Right lobe of liver (tissue), 6 donors: ENCODE data around the gene STAT3. TPM values are rescaled to one million over a fixed set of nuclear protein-coding genes. Genes with fewer than 3 reads are reported as not detected.
"Not testable (repeated sequence)": the region's sequence is repeated elsewhere in the genome, so short reads cannot be mapped to it uniquely, and the experiment has no call there.

Experiments used
- ATAC-seq, 4 donors: fragments of 200-7000 bp; cut with Tn5 transposase; one replicate each; pipeline ENCODE4 v1.9.1; 2020; ENCODE audit warnings: mild to moderate bottlenecking in 4 of 4, moderate library complexity in 4 of 4
- DNase-seq, 3 donors: peaks; one replicate each; pipeline ENCODE4 v3.0.0-alpha.2; 2020
- H3K27ac ChIP-seq, 3 donors: fragments of 200-600 bp; one replicate each; pipeline ENCODE4 v1.8.0; 2022
- H3K27me3 ChIP-seq, 2 donors: fragments of 200-600 bp; one replicate each; pipeline ENCODE4 v1.8.0; 2022
- H3K36me3 ChIP-seq, 4 donors: fragments of 200-600 bp; sonication (generic) in 1 of 4; one replicate each; pipeline versions ENCODE4 v1.5.1 to v1.8.0; 2017 to 2022; ENCODE audit warnings: control low read depth in 1 of 4
- H3K4me1 ChIP-seq, 4 donors: fragments of 200-600 bp; sonication (generic) in 1 of 4; one replicate each; pipeline versions ENCODE4 v1.5.1 to v1.8.0; 2017 to 2022; ENCODE audit warnings: control low read depth in 1 of 4
- H3K4me3 ChIP-seq, 3 donors: fragments of 200-600 bp; one replicate each; pipeline ENCODE4 v1.8.0; 2022
- H3K9me3 ChIP-seq, 4 donors: fragments of 200-600 bp; sonication (generic) in 1 of 4; one replicate each; pipeline versions ENCODE4 v1.5.1 to v1.8.0; 2017 to 2022; ENCODE audit warnings: control low read depth in 1 of 4
- POLR2A ChIP-seq: fragments of 450-650 bp; IDR thresholded peaks from one replicate; pipeline ENCODE4 v1.6.1; 2017; ENCODE audit warnings: antibody characterized with exemption, mild to moderate bottlenecking
- WGBS: methylation state at CpG from one replicate; pipeline ENCODE4 v1.1.6; 2018; ENCODE audit warnings: low coverage, low lambda C conversion rate; ENCODE audit not compliant: insufficient coverage; ENCODE audit errors: missing lambda C conversion rate; 5-methylcytosine and 5-hydroxymethylcytosine counted together
- intact Hi-C, 2 donors: fragments of 100-400 bp; cut with DNase I; formaldehyde crosslinking; loops; one replicate each; pipeline versions ENCODE4 v1.11.2 to v1.14.1; 2022
- total RNA-seq, 6 experiments: library from RNA; depleted of rRNA in 2 of 6; stranded (reverse); fragments of >200 nt in 2 of 6; fragmentation: NEBNext Ultra II Directional in 3 of 6; extraction: Animal tissue kit (Norgen Biotek cat#: 25700) in 3 of 6; gene quantifications; one replicate each; pipeline versions ENCODE4 v1.1.0 to v1.2.4, GENCODE V29; 2016 to 2023
- TF ChIP-seq, protein P1 (sequence below), 4 donors: fragments of 200-600 bp in 3 of 4; fragments of 450-650 bp in 1 of 4; IDR thresholded peaks; one replicate each; pipeline versions ENCODE4 v1.5.1 to v1.8.0; 2016 to 2022; ENCODE audit warnings: antibody characterized with exemption in 4 of 4, mild to moderate bottlenecking in 2 of 4
- donor health status: DM: no; HTN: yes; CAD: no.
- donor health status: DM: no; HTN: no; CAD: no.
- donor health status: DM: no; HTN: no; CAD: no.
- donor health status: DM: no; HTN: yes; CAD: no.
- donor health status: DM: no; HTN: yes; CAD: no.

STAT3 gene
- total RNA-seq, 6 experiments from 2014 or later, result 108 to 267 (median 208) TPM

DNA sequence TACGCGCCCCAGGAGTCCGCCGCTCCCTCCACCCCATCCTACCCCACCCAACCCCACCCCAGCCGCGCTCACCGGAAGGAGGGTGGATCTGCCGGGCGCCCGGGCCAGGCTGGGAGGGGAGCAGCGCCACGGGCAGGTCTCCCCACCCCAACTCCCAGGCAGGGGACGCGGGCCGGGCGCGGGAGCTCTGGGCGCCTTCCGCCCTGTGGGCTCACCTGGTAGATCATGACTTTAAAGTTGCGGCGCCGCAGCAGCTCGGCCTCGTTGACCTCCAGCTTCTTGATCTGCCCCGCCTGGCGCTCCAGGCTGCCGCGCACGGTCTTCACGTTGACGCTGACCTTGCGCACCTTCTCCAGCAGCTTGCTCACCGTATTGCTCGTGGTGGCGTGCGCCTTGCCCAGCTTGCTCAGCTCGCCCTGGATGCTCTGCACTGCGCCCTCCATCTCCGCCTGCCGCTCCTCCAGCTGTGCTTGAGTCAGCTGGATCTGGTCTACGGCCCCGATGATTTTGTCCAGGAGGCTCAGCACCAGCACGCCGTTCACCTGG, 34.2 kb upstream of the STAT3 start:
- peak; percentile 41 to 60 (median 48) for DNase-seq
- intact Hi-C loops, result loop anchor here in 1 of 2 donors (5.0 kb wide), 1 partner anchor 90 kb away; no protein-coding TSS in a partner anchor
- no peak for TF ChIP-seq POLR2A
- TF ChIP-seq, protein P1, sequence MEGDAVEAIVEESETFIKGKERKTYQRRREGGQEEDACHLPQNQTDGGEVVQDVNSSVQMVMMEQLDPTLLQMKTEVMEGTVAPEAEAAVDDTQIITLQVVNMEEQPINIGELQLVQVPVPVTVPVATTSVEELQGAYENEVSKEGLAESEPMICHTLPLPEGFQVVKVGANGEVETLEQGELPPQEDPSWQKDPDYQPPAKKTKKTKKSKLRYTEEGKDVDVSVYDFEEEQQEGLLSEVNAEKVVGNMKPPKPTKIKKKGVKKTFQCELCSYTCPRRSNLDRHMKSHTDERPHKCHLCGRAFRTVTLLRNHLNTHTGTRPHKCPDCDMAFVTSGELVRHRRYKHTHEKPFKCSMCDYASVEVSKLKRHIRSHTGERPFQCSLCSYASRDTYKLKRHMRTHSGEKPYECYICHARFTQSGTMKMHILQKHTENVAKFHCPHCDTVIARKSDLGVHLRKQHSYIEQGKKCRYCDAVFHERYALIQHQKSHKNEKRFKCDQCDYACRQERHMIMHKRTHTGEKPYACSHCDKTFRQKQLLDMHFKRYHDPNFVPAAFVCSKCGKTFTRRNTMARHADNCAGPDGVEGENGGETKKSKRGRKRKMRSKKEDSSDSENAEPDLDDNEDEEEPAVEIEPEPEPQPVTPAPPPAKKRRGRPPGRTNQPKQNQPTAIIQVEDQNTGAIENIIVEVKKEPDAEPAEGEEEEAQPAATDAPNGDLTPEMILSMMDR (IDR thresholded peaks at IDR 0.05), result no peak
- 2% methylated on average over 12 of the region's 44 CpGs for WGBS
- ATAC-seq, result peak; percentile 11 to 39 (median 27)
- peaks cover 0 to 12% (median 2%) of the 10 kb centered on the region in 4 donors for H3K4me1 ChIP-seq
- H3K27ac ChIP-seq, result peak overlapping the region; percentile 59 to 84 (median 76)
- H3K4me3 ChIP-seq, result peak overlapping the region; percentile 55 to 59 (median 57)
- no peaks in the 10 kb centered on the region for H3K9me3 ChIP-seq
- no peaks in the 10 kb centered on the region for H3K36me3 ChIP-seq
- no peaks in the 10 kb centered on the region for H3K27me3 ChIP-seq

DNA sequence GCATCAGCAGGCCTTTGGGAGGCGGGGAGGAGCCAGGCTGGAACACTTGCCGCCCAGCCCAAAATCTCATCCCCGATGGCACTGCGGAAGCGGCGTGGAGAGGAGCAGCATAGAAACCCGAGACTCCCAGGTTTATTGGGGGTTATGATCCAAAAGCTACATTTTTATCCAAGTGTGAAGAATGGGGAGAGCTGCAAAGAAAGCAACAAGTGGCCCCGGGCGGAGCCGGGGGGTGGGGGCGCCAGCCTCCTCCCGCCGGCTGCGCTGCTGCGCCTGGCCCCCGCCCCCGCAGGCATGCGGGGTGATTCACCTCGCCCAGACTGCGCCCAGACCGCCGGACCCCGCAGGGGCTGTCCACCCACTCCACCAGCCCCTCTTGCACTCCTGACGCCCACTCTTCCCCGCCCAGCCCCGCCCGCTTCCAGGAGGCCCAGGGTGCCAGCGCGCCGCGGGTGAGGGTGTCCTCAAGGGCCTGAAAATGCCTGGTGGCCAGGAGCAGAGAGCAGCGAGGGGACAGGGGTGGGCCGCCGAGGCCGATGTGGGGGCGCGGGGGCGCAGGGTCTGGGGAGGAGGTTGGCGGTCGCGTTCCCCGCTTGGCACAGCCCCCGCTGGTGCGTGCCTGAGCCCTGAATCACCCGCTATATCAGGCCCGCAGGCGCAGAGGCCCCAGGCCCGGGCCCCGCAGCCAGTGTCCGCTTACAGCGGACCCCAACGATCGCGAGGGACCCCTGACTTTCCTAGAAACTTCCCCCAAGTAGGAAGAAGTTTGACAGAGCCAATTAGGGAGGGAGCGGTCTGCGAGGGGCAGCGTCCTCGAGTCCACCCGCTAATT, 33.5 kb upstream of the STAT3 start:
- Histone ChIP-seq H3K9me3 (no peaks in the 10 kb centered on the region), H3K4me3 (peak overlapping the region; percentile 55 to 59 (median 57)), H3K27me3 (no peaks in the 10 kb centered on the region), H3K36me3 (no peaks in the 10 kb centered on the region), H3K4me1 (peaks cover 0 to 12% (median 2%) of the 10 kb centered on the region in 4 donors), H3K27ac (peak overlapping the region; percentile 59 to 84 (median 76))
- intact Hi-C loops, result loop anchor here in 1 of 2 donors (5.0 kb wide), 1 partner anchor 91 kb away; no protein-coding TSS in a partner anchor
- WGBS, result 54% methylated on average over 5 of the region's 59 CpGs
- TF ChIP-seq, protein P1 (IDR thresholded peaks at IDR 0.05), result no peak
- TF ChIP-seq POLR2A, result no peak
- ATAC-seq, result peak in 3 of 4 donors; percentile 3 to 19 (median 13)
- peak in 2 of 3 donors; percentile 46 to 52 for DNase-seq

DNA sequence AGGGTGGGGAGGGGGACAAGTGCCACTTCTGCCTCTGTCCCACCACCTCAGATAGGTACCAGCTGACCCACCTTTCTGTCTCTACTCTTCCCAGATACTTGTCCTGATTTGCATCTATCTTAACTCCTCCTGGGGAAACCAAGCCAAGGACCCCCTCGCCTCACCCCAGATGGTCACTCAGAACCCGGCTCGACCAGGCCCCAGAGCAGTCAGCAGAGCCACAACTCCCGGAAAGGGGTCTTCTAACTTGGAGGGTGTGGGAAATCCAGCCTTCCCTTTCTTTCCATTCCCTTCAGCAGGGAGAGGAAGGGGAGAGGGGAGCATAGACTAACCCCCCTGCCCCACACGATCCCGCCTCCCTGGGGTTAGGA, 32.9 kb upstream of the STAT3 start:
- peaks cover 0 to 12% (median 2%) of the 10 kb centered on the region in 4 donors for H3K4me1 ChIP-seq
- no peaks in the 10 kb centered on the region for H3K27me3 ChIP-seq
- intact Hi-C loops, result loop anchor here in 1 of 2 donors (5.0 kb wide), 1 partner anchor 91 kb away; no protein-coding TSS in a partner anchor
- H3K9me3 ChIP-seq, result no peaks in the 10 kb centered on the region
- no peaks in the 10 kb centered on the region for H3K36me3 ChIP-seq
- no peak for DNase-seq
- peak overlapping the region in 2 of 3 donors; percentile 59 to 84 for H3K27ac ChIP-seq
- peak overlapping the region; percentile 55 to 59 (median 57) for H3K4me3 ChIP-seq
- no peak for ATAC-seq
- 44% methylated on average over 4 of the region's 6 CpGs for WGBS
- TF ChIP-seq POLR2A, result no peak
- TF ChIP-seq, protein P1 (IDR thresholded peaks at IDR 0.05), result no peak

DNA sequence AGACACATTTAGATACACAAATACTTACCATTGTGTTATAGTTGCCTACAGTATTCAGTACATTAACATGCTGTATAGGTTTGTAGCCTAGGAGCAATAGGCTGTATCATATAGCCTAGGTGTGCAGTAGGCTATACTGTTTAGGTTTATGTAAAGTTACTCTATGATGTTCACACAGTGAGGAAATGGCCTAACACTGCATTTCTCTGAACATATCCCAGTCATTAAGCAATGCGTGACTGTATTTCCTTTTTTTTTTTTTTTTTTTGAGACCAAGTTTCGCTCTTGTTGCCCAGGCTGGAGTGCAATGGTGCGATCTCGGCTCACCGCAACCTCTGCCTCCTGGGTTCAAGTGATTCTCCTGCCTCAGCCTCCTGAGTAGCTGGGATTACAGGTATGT, 29.7 kb upstream of the STAT3 start:
- not testable (repeated sequence) for H3K27me3 ChIP-seq, ATAC-seq, H3K4me3 ChIP-seq, H3K4me1 ChIP-seq, DNase-seq, H3K36me3 ChIP-seq, H3K9me3 ChIP-seq, H3K27ac ChIP-seq
- WGBS, result 70% methylated on average over 5 of the region's 5 CpGs
- intact Hi-C loops, result loop anchor here in 1 of 2 donors (5.0 kb wide), 1 partner anchor 99 kb away; no protein-coding TSS in a partner anchor
